Nephron progenitor cell (in vitro differentiated cells): ENCODE data around the gene PDZD2.

Experiments used
- DNase-seq: peaks from one replicate; pipeline ENCODE4 v3.0.0; 2021
- H3K27ac Mint-ChIP-seq: 2 replicates; pipeline ENCODE4 v1.8.0; 2021; ENCODE audit warnings: mild to moderate bottlenecking, moderate library complexity, mixed read lengths
- H3K27me3 Mint-ChIP-seq: 2 replicates; pipeline ENCODE4 v1.8.0; 2021; ENCODE audit warnings: mild to moderate bottlenecking, low read depth, mixed read lengths; ENCODE audit not compliant: poor library complexity
- H3K36me3 Mint-ChIP-seq: 2 replicates; pipeline ENCODE4 v1.8.0; 2021; ENCODE audit warnings: low read depth, mixed read lengths
- H3K4me1 Mint-ChIP-seq: 2 replicates; pipeline ENCODE4 v1.8.0; 2021; ENCODE audit warnings: mixed read lengths
- H3K4me3 Mint-ChIP-seq: 2 replicates; pipeline ENCODE4 v1.8.0; 2021; ENCODE audit warnings: mild to moderate bottlenecking, moderate library complexity, mixed read lengths
- H3K9me3 Mint-ChIP-seq: 2 replicates; pipeline ENCODE4 v1.8.0; 2021; ENCODE audit warnings: mild to moderate bottlenecking, moderate library complexity, mixed read lengths
- TF ChIP-seq, protein P1 (sequence below): fragments of 200-600 bp; sonication (generic); IDR thresholded peaks from 2 replicates; pipeline ENCODE4 v1.5.0; 2021; ENCODE audit warnings: antibody characterized with exemption

Gene PDZD2

DNA sequence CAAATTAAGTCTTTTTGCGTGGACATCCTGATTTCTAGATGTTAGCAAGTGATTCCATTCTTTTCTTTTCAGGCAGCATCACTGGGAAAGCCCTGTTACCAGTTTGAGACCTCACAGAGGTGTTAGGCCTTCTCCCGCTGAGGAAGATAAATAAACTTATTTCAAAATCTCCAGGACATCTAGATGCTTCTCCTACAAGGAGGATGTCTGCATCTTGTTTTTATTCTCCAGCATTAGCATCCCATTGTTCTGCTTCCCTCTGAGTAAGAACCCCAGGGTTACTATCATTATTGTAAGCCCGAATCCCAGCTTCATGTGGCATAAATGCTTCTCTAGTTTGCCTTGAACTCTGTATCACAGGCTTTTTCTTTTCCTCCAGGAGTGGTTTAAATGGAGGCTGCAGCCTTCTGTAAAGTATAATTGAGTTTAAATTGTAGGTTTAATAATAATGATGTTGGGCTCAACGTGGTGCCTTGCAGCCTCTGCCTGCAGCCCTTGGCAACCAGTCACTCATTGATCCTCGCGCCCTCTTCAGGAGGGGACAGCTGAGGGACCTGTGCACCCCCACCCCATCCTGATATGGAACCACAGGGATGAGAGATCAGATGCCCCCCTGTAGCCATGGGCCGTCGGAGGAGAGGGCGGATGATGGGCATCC is 114.9 kb downstream of the PDZD2 start:
- Mint-ChIP-seq H3K9me3 (no peaks in the 10 kb centered on the region), H3K4me3 (no peak overlapping the region), H3K4me1 (peaks cover 79% of the 10 kb centered on the region), H3K27me3 (peaks cover 17% of the 10 kb centered on the region), H3K36me3 (no peaks in the 10 kb centered on the region), H3K27ac (no peak overlapping the region)
- TF ChIP-seq, protein P1, sequence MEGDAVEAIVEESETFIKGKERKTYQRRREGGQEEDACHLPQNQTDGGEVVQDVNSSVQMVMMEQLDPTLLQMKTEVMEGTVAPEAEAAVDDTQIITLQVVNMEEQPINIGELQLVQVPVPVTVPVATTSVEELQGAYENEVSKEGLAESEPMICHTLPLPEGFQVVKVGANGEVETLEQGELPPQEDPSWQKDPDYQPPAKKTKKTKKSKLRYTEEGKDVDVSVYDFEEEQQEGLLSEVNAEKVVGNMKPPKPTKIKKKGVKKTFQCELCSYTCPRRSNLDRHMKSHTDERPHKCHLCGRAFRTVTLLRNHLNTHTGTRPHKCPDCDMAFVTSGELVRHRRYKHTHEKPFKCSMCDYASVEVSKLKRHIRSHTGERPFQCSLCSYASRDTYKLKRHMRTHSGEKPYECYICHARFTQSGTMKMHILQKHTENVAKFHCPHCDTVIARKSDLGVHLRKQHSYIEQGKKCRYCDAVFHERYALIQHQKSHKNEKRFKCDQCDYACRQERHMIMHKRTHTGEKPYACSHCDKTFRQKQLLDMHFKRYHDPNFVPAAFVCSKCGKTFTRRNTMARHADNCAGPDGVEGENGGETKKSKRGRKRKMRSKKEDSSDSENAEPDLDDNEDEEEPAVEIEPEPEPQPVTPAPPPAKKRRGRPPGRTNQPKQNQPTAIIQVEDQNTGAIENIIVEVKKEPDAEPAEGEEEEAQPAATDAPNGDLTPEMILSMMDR: no peak
- DNase-seq: no peak

DNA sequence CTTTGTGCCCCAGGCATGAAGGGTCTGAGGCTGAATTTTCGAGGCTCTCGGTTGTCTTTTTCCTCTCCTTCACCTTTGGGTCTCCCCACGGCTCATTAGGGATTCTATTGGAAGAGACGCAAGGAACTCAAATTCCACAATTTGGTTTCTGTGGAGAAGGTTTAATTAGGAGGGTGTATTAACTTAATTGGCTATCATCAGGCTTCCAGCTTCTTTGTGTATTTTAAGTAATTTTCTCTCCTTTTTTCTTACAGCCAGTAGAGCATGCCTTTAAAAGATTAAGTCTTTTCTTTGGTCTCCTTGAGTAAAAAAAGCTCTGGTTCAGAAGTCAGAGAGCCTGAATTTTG is 115.4 kb downstream of the PDZD2 start:
- no peak for DNase-seq
- no peaks in the 10 kb centered on the region for H3K36me3 Mint-ChIP-seq
- no peaks in the 10 kb centered on the region for H3K9me3 Mint-ChIP-seq
- H3K4me3 Mint-ChIP-seq: no peak overlapping the region
- peaks cover 15% of the 10 kb centered on the region for H3K27me3 Mint-ChIP-seq
- H3K27ac Mint-ChIP-seq: no peak overlapping the region
- H3K4me1 Mint-ChIP-seq: peaks cover 79% of the 10 kb centered on the region
- TF ChIP-seq, protein P1: no peak

DNA sequence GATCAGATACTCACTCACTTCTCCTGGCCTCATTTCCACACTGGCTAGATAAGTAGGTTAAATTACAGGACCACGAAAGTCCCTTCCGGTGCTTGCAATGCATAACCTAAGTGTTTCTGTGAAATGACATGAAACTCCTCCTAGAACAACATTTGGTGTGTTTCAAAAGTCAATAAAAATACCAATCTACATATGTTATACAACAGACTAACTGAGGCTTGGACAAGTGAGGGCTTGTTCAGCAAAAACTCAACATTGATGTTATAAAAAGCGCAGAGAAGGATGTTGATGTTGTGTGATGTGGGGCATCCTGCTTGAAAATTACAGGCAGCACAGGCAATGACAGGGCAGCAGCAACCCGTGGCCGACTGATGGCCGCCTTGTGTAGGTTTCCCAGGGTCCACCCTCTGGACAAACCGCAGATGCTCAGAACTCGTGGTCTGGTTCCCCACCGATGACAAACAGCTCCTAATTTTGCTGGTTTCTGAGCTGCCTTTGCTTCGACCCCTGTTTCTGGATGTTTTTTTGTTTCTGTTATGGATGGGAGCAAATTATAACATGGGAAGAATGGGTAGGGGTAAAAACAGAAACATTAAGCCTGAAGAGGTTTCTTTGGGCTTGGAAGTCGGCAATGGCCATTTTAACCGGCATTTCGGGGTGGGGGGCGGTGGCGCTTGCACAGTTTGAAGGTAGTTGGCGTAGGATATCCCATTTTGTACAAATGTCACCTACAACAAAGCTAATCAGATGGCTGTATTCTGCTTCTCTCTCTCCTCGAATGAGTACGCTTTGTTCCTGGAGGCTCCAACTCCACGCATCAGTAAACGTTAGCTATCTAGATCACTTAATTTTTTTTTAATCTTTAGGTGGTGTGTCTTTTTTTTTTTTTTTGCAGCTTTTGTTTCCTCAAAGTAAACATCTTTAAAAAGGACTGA is 116.1 kb downstream of the PDZD2 start:
- peak overlapping the region; percentile 88 for H3K27ac Mint-ChIP-seq
- H3K36me3 Mint-ChIP-seq: no peaks in the 10 kb centered on the region
- H3K4me3 Mint-ChIP-seq: no peak overlapping the region
- H3K4me1 Mint-ChIP-seq: peaks cover 80% of the 10 kb centered on the region
- no peak for DNase-seq
- TF ChIP-seq, protein P1: no peak
- peaks cover 16% of the 10 kb centered on the region for H3K27me3 Mint-ChIP-seq
- no peaks in the 10 kb centered on the region for H3K9me3 Mint-ChIP-seq

DNA sequence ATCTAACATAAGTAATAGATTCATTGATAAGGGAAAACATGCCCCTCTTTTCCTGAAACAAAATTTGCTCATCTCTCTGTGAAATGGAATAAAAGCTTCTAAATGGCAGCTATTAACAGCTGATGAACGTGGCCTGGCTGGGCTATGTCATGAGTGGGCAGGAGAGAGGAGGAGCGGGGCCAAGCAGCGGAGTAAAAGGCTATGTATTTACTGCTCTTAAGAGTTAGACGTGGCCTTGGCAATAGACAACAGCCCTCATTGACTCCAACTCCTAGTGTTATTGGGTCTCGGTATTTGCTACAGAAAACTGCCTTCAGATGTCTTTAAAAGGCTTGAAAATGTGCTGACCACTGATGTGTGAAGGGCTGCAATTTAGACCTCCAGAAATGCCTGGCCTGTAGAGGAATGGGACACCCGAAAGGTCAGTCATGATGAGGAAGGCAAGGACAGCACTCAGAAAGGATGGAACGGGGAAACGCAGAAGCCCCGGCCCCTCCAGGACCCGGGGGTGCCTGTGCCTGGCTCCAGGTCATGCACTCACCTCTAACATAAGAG is 116.8 kb downstream of the PDZD2 start:
- H3K27ac Mint-ChIP-seq: peak overlapping the region; percentile 88
- H3K27me3 Mint-ChIP-seq: peaks cover 16% of the 10 kb centered on the region
- no peaks in the 10 kb centered on the region for H3K9me3 Mint-ChIP-seq
- H3K4me1 Mint-ChIP-seq: peaks cover 74% of the 10 kb centered on the region
- H3K4me3 Mint-ChIP-seq: no peak overlapping the region
- no peak for DNase-seq
- no peaks in the 10 kb centered on the region for H3K36me3 Mint-ChIP-seq
- TF ChIP-seq, protein P1: no peak

DNA sequence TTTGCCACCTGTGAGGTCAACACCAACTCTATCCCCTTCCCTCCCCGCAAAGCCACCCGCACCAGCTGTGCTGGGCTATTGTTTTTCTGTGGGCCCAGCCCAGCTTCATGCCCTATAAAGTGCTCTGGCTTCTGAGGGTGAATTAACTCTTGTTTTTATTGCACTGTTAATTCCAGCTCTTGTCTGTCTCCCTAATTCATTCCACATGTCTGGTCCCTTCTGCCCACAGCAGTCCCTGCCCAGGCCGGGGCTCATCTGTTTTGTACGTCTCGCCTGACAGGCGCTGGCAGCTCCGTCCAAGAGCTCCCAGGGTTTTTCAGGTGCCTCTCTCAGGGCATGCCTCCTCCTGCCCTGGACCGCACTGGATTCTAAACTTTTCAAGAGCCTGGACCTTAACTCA is 118.9 kb downstream of the PDZD2 start:
- Mint-ChIP-seq H3K4me3 (no peak overlapping the region), H3K27me3 (peaks cover 16% of the 10 kb centered on the region), H3K4me1 (peaks cover 56% of the 10 kb centered on the region), H3K36me3 (no peaks in the 10 kb centered on the region), H3K9me3 (no peaks in the 10 kb centered on the region), H3K27ac (peak overlapping the region; percentile 96)
- TF ChIP-seq, protein P1: no peak
- DNase-seq: peak; percentile 29
